ENCODE data around the gene FGD4.
A peak's percentile ranks its signal among the peaks of the same experiment; 100 is the strongest.

FGD4 gene

GRCh38 chr12:32450363-32450762 is 51.0 kb downstream of the FGD4 start:
- DNase-seq (ENCODE audit: low read depth): no peak
- TF ChIP-seq POLR2A (IDR thresholded peaks at IDR 0.05; ENCODE audit: extremely low read depth, insufficient read length) (no peak), CTCF (IDR thresholded peaks at IDR 0.05; ENCODE audit: low read depth, low read length) (no peak), MAX (IDR thresholded peaks at IDR 0.05; ENCODE audit: low read depth, low read length) (no peak), MYC (IDR thresholded peaks at IDR 0.05; ENCODE audit: low read depth, low read length) (no peak)
- no peak overlapping the region for H3K4me3 ChIP-seq (ENCODE audit: low read depth, low read length)

- TF ChIP-seq MYC (IDR thresholded peaks at IDR 0.05; ENCODE audit: low read depth, low read length) (no peak), POLR2A (IDR thresholded peaks at IDR 0.05; ENCODE audit: extremely low read depth, insufficient read length) (no peak), MAX (IDR thresholded peaks at IDR 0.05; ENCODE audit: low read depth, low read length) (no peak), CTCF (IDR thresholded peaks at IDR 0.05; ENCODE audit: low read depth, low read length) (no peak)
- DNase-seq (ENCODE audit: low read depth): peak; percentile 21
- no peak overlapping the region for H3K4me3 ChIP-seq (ENCODE audit: low read depth, low read length)
Measured at GRCh38 chr12:32450768-32451167, 51.4 kb downstream of the FGD4 start.

GRCh38 chr12:32451816-32452215 is 52.5 kb downstream of the FGD4 start:
- H3K4me3 ChIP-seq (ENCODE audit: low read depth, low read length): no peak overlapping the region
- no peak for DNase-seq (ENCODE audit: low read depth)
- TF ChIP-seq CTCF (IDR thresholded peaks at IDR 0.05; ENCODE audit: low read depth, low read length) (no peak), MYC (IDR thresholded peaks at IDR 0.05; ENCODE audit: low read depth, low read length) (no peak), POLR2A (IDR thresholded peaks at IDR 0.05; ENCODE audit: extremely low read depth, insufficient read length) (no peak), MAX (IDR thresholded peaks at IDR 0.05; ENCODE audit: low read depth, low read length) (no peak)

GRCh38 chr12:32454075-32454474 is 54.7 kb downstream of the FGD4 start:
- H3K4me3 ChIP-seq (ENCODE audit: low read depth, low read length): no peak overlapping the region
- TF ChIP-seq MAX (IDR thresholded peaks at IDR 0.05; ENCODE audit: low read depth, low read length) (no peak), MYC (IDR thresholded peaks at IDR 0.05; ENCODE audit: low read depth, low read length) (no peak), POLR2A (IDR thresholded peaks at IDR 0.05; ENCODE audit: extremely low read depth, insufficient read length) (no peak), CTCF (IDR thresholded peaks at IDR 0.05; ENCODE audit: low read depth, low read length) (no peak)
- no peak for DNase-seq (ENCODE audit: low read depth)

- no peak overlapping the region for H3K4me3 ChIP-seq (ENCODE audit: low read depth, low read length)
- DNase-seq (ENCODE audit: low read depth): no peak
- TF ChIP-seq CTCF (IDR thresholded peaks at IDR 0.05; ENCODE audit: low read depth, low read length) (no peak), MYC (IDR thresholded peaks at IDR 0.05; ENCODE audit: low read depth, low read length) (no peak), POLR2A (IDR thresholded peaks at IDR 0.05; ENCODE audit: extremely low read depth, insufficient read length) (no peak), MAX (IDR thresholded peaks at IDR 0.05; ENCODE audit: low read depth, low read length) (no peak)
Measured at GRCh38 chr12:32454866-32455265, 55.5 kb downstream of the FGD4 start.

Measured in NB4 (cell line).